Measurements from ENCODE around the gene KBTBD8. TPM values are rescaled to one million over a fixed set of nuclear protein-coding genes. Genes with fewer than 3 reads are reported as not detected.

Gene KBTBD8
- total and polyA plus RNA-seq, 9 of the 15 experiments (the other 6 are each of a cell fraction or from before 2014, with no cell fraction given), result 2.7 to 9.1 (median 5.6) TPM

- TF ChIP-seq NFATC3 (IDR thresholded peaks at IDR 0.05) (peak; percentile 78; the same call in 1 of the 2 replicates), POLR2AphosphoS2 (IDR thresholded peaks at IDR 0.05; ENCODE audit: low read length) (no peak), ILF3 (IDR thresholded peaks at IDR 0.05; ENCODE audit: borderline replicate concordance) (no peak), TFE3 (CRISPR knock-in tag; IDR thresholded peaks at IDR 0.05) (no peak), TFAP4 (CRISPR knock-in tag; IDR thresholded peaks at IDR 0.05; ENCODE audit: borderline replicate concordance) (peak; percentile 52; the same call in 1 of the 2 replicates), SMAD1 (IDR thresholded peaks at IDR 0.05; ENCODE audit: low read depth, low read length, partially characterized antibody) (no peak), HNRNPK (IDR thresholded peaks at IDR 0.05; ENCODE audit: low read depth, low read length, poor library complexity, severe bottlenecking) (no peak), TCFL5 (CRISPR knock-in tag; conservative IDR thresholded peaks at IDR 0.05) (no peak), CREM (IDR thresholded peaks at IDR 0.05; ENCODE audit: low read depth) (peak; percentile 65; the same call in 1 of the 2 replicates), WHSC1 (IDR thresholded peaks at IDR 0.05; ENCODE audit: low read length) (no peak), NFXL1 (CRISPR knock-in tag; IDR thresholded peaks at IDR 0.05) (no peak), FOXP4 (CRISPR knock-in tag; IDR thresholded peaks at IDR 0.05; ENCODE audit: borderline replicate concordance) (no peak), ILK (tag; IDR thresholded peaks at IDR 0.05; ENCODE audit: borderline replicate concordance, low read depth) (no peak), ZNF584 (CRISPR knock-in tag; IDR thresholded peaks at IDR 0.05; ENCODE audit: low read depth) (no peak), HINFP (tag; conservative IDR thresholded peaks at IDR 0.05; ENCODE audit: low read depth) (peak; percentile 97), NR4A1 (CRISPR knock-in tag; IDR thresholded peaks at IDR 0.05) (no peak), NR4A1 (tag; IDR thresholded peaks at IDR 0.05) (no peak), C11orf30 (IDR thresholded peaks at IDR 0.05; ENCODE audit: low read depth) (peak; percentile 20; the same call in 1 of the 2 replicates), ZNF316 (IDR thresholded peaks at IDR 0.05) (peak; percentile 22; the same call in 1 of the 2 replicates), ERF (CRISPR knock-in tag; IDR thresholded peaks at IDR 0.05) (no peak), TEAD2 (tag; IDR thresholded peaks at IDR 0.05) (no peak), POLR2AphosphoS5 (IDR thresholded peaks at IDR 0.05; ENCODE audit: control insufficient read depth, insufficient read depth, low read depth, low read length) (no peak)
Observed at GRCh38 chr3:66998113-66998903, at the start of gene KBTBD8 (continued).
